Nephron progenitor cell (in vitro differentiated cells): ENCODE results near the gene SLC39A7.
A peak's percentile ranks its signal among the peaks of the same experiment; 100 is the strongest.

Experiments
- DNase-seq: peaks from one replicate; pipeline ENCODE4 v3.0.0; 2021
- H3K27ac Mint-ChIP-seq: 2 replicates; pipeline ENCODE4 v1.8.0; 2021; ENCODE audit warnings: mild to moderate bottlenecking, moderate library complexity, mixed read lengths
- H3K27me3 Mint-ChIP-seq: 2 replicates; pipeline ENCODE4 v1.8.0; 2021; ENCODE audit warnings: mild to moderate bottlenecking, low read depth, mixed read lengths; ENCODE audit not compliant: poor library complexity
- H3K36me3 Mint-ChIP-seq: 2 replicates; pipeline ENCODE4 v1.8.0; 2021; ENCODE audit warnings: low read depth, mixed read lengths
- H3K4me1 Mint-ChIP-seq: 2 replicates; pipeline ENCODE4 v1.8.0; 2021; ENCODE audit warnings: mixed read lengths
- H3K4me3 Mint-ChIP-seq: 2 replicates; pipeline ENCODE4 v1.8.0; 2021; ENCODE audit warnings: mild to moderate bottlenecking, moderate library complexity, mixed read lengths
- H3K9me3 Mint-ChIP-seq: 2 replicates; pipeline ENCODE4 v1.8.0; 2021; ENCODE audit warnings: mild to moderate bottlenecking, moderate library complexity, mixed read lengths
- TF ChIP-seq, protein P1 (sequence below): fragments of 200-600 bp; sonication (generic); IDR thresholded peaks from 2 replicates; pipeline ENCODE4 v1.5.0; 2021; ENCODE audit warnings: antibody characterized with exemption

The SLC39A7 gene

GRCh38 chr6:33164665-33165373 lies 35.8 kb upstream of the SLC39A7 start:
- H3K4me3 Mint-ChIP-seq = no peak overlapping the region
- no peaks in the 10 kb centered on the region for H3K36me3 Mint-ChIP-seq
- no peak for DNase-seq
- peaks cover 69% of the 10 kb centered on the region for H3K27me3 Mint-ChIP-seq
- H3K9me3 Mint-ChIP-seq = no peaks in the 10 kb centered on the region
- no peak overlapping the region for H3K27ac Mint-ChIP-seq
- peaks cover 41% of the 10 kb centered on the region for H3K4me1 Mint-ChIP-seq
- TF ChIP-seq, protein P1, sequence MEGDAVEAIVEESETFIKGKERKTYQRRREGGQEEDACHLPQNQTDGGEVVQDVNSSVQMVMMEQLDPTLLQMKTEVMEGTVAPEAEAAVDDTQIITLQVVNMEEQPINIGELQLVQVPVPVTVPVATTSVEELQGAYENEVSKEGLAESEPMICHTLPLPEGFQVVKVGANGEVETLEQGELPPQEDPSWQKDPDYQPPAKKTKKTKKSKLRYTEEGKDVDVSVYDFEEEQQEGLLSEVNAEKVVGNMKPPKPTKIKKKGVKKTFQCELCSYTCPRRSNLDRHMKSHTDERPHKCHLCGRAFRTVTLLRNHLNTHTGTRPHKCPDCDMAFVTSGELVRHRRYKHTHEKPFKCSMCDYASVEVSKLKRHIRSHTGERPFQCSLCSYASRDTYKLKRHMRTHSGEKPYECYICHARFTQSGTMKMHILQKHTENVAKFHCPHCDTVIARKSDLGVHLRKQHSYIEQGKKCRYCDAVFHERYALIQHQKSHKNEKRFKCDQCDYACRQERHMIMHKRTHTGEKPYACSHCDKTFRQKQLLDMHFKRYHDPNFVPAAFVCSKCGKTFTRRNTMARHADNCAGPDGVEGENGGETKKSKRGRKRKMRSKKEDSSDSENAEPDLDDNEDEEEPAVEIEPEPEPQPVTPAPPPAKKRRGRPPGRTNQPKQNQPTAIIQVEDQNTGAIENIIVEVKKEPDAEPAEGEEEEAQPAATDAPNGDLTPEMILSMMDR = no peak

DNA sequence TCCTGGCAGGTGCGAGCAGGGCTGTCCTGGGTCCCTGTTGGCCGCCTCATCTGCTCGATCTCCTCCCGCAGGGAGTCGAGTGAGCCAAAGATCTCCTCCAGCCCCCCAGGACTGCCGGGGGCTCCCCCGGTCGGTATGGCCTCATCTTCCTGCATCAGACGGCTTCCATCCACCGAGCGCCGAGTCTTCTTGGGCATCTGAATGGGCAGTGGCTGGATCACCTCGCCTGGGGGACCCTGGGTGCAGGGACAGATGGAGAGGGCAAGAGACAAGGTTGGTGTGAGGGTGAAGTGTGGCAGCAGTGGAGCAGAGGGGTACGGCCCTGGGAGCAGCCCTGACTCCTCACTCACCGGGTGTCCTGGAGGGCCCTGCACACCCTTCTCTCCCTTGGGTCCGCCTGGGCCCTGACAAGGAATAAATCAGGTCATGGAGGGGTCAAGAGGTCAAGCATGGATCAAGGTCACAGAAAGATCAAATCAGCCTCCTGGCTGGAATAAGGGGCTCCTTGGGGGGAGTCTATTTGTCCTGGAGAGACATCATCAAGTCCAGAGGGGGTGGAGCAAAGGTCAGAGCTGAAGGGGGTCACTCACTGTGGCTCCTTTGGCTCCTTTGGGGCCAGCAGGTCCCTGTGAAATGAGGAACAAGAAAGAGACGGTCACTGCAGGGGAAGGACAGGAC lies 34.9 kb upstream of the SLC39A7 start:
- Mint-ChIP-seq H3K27me3 (peaks cover 64% of the 10 kb centered on the region), H3K9me3 (no peaks in the 10 kb centered on the region), H3K36me3 (no peaks in the 10 kb centered on the region), H3K27ac (no peak overlapping the region), H3K4me1 (peaks cover 41% of the 10 kb centered on the region), H3K4me3 (peak overlapping the region; percentile 9)
- TF ChIP-seq, protein P1 = no peak
- DNase-seq = no peak

GRCh38 chr6:33166363-33166762 lies 34.3 kb upstream of the SLC39A7 start:
- no peak overlapping the region for H3K4me3 Mint-ChIP-seq
- peaks cover 37% of the 10 kb centered on the region for H3K4me1 Mint-ChIP-seq
- H3K9me3 Mint-ChIP-seq = no peaks in the 10 kb centered on the region
- H3K27me3 Mint-ChIP-seq = peaks cover 64% of the 10 kb centered on the region
- TF ChIP-seq, protein P1 = no peak
- no peak overlapping the region for H3K27ac Mint-ChIP-seq
- no peaks in the 10 kb centered on the region for H3K36me3 Mint-ChIP-seq
- DNase-seq = no peak

- H3K27me3 Mint-ChIP-seq = peaks cover 59% of the 10 kb centered on the region
- TF ChIP-seq, protein P1 = no peak
- H3K36me3 Mint-ChIP-seq = no peaks in the 10 kb centered on the region
- H3K4me3 Mint-ChIP-seq = no peak overlapping the region
- no peaks in the 10 kb centered on the region for H3K9me3 Mint-ChIP-seq
- peaks cover 32% of the 10 kb centered on the region for H3K4me1 Mint-ChIP-seq
- no peak for DNase-seq
- H3K27ac Mint-ChIP-seq = no peak overlapping the region
These were observed 33.9 kb upstream of the SLC39A7 start for GRCh38 chr6:33166811-33167210.

GRCh38 chr6:33167374-33168283 lies 33.0 kb upstream of the SLC39A7 start:
- TF ChIP-seq, protein P1 = no peak
- H3K27me3 Mint-ChIP-seq = peaks cover 58% of the 10 kb centered on the region

More at GRCh38 chr6:33167374-33168283, 33.0 kb upstream of the SLC39A7 start:
- no peaks in the 10 kb centered on the region for H3K36me3 Mint-ChIP-seq
- H3K9me3 Mint-ChIP-seq = no peaks in the 10 kb centered on the region
- no peak overlapping the region for H3K27ac Mint-ChIP-seq
- DNase-seq = no peak
- no peak overlapping the region for H3K4me3 Mint-ChIP-seq
- H3K4me1 Mint-ChIP-seq = peaks cover 27% of the 10 kb centered on the region
